NCI-H2107 treated with DMSO at 0.1 percent for 48 hours (cell line): ENCODE results near the gene GALM.
"Not testable (repeated sequence)": the region's sequence is repeated elsewhere in the genome, so short reads cannot be mapped to it uniquely, and the experiment has no call there.

Experiments
- DNase-seq: peaks from one replicate; lab custom pipeline; 2025; ENCODE audit not compliant: unreplicated experiment; lab: John Stamatoyannopoulos, UW

GALM gene

GRCh38 chr2:38665854-38666555 is at the start of gene GALM:
TSS of gene GALM (plus strand) at chr2:38666114. CDS start at chr2:38666162, 48 bp downstream.
- DNase-seq, result peak; percentile 23

- no peak for DNase-seq
Measured at GRCh38 chr2:38617301-38617700, 48.6 kb upstream of the GALM start.

- DNase-seq, result no peak
Measured at GRCh38 chr2:38619458-38620164, 46.3 kb upstream of the GALM start.

GRCh38 chr2:38620282-38620977 is 45.5 kb upstream of the GALM start:
- peak; percentile 71 for DNase-seq

- no peak for DNase-seq
Measured at GRCh38 chr2:38621018-38621417, 44.9 kb upstream of the GALM start.

- no peak for DNase-seq
Measured at GRCh38 chr2:38622210-38622609, 43.7 kb upstream of the GALM start.

GRCh38 chr2:38626326-38627035 is 39.4 kb upstream of the GALM start:
- DNase-seq, result no peak

- no peak for DNase-seq
Measured at GRCh38 chr2:38627391-38627790, 38.5 kb upstream of the GALM start.

- DNase-seq, result no peak
Measured at GRCh38 chr2:38629684-38630083, 36.2 kb upstream of the GALM start.

GRCh38 chr2:38631976-38632375 is 33.9 kb upstream of the GALM start:
- no peak for DNase-seq

- DNase-seq, result no peak
Measured at GRCh38 chr2:38632980-38633379, 32.9 kb upstream of the GALM start.

GRCh38 chr2:38633895-38634294 is 32.0 kb upstream of the GALM start:
- DNase-seq, result no peak

- DNase-seq, result no peak
Measured at GRCh38 chr2:38634684-38635083, 31.2 kb upstream of the GALM start.

- no peak for DNase-seq
Measured at GRCh38 chr2:38635139-38635538, 30.8 kb upstream of the GALM start.

- no peak for DNase-seq
Measured at GRCh38 chr2:38636069-38636468, 29.8 kb upstream of the GALM start.

GRCh38 chr2:38642373-38643017 is 23.4 kb upstream of the GALM start:
- DNase-seq, result not testable (repeated sequence)

GRCh38 chr2:38643021-38643671 is 22.8 kb upstream of the GALM start:
- no peak for DNase-seq

- not testable (repeated sequence) for DNase-seq
Measured at GRCh38 chr2:38643683-38644511, 22.0 kb upstream of the GALM start.

- no peak for DNase-seq
Measured at GRCh38 chr2:38648107-38648761, 17.7 kb upstream of the GALM start.
